Fibroblast of the conjunctiva (primary cell): Measurements from ENCODE around the gene UGT2B11.
"Not testable (repeated sequence)": the region's sequence is repeated elsewhere in the genome, so short reads cannot be mapped to it uniquely, and the experiment has no call there.

Source experiments
- DNase-seq: peaks from one replicate; pipeline ENCODE4 v3.0.0-alpha.2; 2010; ENCODE audit warnings: low read depth

UGT2B11 gene

DNA sequence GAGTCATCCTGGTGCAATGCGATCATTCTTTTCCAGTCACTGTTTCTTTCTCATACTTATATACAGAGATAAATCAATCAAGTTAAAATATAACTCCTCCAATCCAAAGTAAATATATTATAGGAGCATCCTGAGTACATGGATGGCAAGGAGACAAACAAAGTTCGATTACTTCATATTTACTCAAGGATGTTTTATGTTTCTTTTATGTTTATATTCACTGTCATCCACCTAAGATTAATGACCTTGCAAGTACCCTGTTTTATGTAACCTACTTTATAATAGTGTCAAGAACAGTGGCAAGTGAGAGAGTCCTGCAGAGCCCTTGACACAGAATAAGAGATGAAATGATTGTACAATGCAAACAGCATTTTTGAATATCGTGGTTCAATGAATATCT is at the start of gene UGT2B11:
Gene UGT2B11 (minus strand): TSS at position 33 of the 400 bp plus-strand sequence. CDS start 26 bp downstream, at position 7.
- no peak for DNase-seq

DNA sequence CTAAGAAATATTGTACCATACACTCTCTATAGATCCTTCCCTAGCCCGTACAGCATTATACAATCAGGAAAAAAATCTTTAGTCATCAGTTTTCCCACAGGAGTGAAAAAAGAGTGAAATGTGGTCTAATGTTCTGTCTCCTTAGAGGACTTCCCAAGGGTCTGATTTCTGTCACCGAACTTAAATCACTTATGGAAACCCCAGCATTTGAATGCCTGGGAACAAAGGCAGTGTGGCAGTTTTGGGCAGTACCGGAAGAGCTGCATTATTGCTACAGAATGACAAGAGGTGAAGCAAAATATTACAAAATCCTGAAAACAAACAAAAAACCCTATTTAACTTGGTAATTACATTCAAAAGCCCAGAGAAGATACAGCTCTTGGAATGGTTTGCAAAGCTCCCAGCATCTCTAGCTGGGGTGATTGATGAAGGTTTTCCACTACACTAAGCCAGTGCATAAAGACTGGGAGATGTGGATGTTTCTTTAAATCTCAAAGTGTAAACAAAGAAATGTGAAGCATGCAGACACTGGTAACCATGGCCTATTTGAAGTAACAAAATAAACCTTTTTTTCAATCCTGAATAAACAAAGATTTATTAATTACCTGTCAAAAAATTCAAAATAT is 38.7 kb upstream of the UGT2B11 start:
- DNase-seq: not testable (repeated sequence)

DNA sequence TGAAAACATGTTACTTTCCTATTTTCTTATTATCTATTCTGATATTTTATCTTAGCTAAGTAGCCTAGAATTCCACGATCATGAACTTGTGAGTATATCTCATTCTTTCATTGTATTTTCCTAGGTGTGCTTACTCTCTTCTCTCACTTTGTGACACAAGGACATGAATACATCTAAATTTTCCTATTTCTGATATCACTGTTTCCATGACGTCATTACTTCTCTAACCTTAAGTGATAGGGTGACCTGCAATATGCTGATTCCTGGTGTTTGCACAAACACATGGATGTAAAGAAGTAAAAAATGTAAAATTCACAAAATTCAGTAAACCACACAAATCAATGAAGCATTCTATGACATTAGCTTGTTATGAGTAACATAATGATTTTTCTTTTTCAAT is 36.3 kb upstream of the UGT2B11 start:
- DNase-seq: not testable (repeated sequence)

DNA sequence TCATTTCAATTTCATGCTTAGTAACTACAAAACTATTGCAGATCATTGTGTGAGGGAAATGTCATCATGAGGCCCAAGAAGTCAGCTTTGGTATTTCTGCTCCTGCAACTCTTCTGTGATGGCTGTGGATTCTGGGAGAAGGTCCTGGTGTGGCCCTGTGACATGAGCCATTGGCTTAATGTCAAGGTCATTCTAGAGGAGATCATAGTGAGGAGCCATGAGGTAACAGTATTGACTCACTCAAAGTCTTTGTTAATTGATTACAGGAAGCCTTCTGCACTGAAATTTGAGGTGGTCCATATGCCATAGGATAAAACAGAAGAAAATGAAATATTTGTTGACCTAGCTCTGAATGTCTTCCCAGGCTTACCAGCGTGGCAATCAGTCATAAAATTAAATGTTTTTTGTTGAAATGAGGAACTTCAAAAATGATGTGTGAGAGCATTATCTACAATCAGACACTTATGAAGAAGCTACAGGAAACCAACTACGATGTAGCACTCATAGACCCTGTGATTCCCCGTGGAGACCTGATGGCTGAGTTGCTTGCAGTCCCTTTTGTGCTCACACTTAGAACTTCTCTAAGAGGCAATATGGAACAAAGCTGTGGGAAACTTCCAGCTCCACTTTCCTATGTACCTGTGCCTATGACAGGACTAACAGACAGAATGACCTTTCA is 28.2 kb upstream of the UGT2B11 start:
- not testable (repeated sequence) for DNase-seq

DNA sequence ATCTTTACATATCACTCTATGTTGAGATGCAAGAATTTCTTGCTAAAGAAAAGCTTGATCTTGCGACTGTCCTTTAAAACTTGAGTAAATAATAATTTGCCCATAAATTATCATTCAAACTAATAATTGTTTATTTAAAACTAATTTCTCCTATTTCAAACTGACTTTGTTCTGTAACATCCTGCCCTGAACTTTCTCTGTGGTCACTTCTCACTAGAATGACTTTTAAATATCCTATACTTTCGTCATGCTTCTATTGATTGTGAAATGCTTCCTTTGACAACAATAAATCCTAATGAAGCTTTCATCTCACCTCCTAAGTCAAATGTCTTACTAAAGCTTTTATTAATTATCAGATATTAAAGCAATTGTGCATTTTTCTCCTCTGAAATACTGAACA is 27.2 kb upstream of the UGT2B11 start:
- DNase-seq: not testable (repeated sequence)

DNA sequence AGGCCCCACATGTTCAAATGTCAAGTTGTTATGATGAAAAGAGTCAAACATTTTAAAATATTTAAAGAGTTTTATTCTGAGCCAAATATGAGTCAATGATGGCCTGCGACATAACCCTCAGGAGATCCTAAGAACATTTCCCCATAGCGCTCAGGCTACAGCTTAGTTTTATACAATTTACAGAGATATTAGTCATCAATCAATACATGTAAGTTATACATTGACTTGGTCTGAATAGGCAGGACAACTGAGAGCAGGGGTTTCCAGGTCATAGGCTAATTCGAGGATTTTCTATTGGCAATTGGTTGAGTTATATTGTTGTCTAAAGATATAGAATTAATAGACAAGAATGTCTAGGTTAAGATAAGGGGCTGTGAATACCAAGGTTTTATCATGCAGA is 26.2 kb upstream of the UGT2B11 start:
- not testable (repeated sequence) for DNase-seq

DNA sequence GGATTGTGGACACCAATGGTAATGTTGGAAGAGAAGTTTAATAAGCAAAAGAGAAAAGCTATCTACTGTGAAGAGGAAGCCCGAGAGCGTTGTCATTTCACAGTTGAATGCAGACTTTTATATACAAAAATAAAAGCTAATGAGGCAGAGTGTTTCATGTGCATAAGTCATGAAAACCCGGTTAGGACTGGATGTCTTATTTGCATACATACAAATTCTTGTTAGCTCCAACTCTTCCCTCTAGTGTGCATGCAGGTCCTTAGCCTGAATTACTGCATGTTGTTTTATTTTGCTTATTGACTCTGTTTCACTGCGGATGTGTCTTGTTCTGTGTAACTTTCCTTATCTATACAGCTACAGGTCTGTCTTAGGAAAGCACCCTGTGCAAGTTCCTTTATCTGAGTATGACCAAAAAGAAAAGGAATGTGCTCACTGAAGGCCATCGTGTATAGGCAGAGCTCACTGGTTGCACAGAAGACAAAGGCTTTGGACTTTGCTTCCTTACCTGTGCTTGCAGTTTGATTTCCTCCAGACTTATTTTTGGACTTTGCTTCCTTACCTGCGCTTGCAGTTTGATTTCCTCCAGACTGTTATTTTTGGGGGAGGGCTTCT is 25.1 kb upstream of the UGT2B11 start:
- no peak for DNase-seq

DNA sequence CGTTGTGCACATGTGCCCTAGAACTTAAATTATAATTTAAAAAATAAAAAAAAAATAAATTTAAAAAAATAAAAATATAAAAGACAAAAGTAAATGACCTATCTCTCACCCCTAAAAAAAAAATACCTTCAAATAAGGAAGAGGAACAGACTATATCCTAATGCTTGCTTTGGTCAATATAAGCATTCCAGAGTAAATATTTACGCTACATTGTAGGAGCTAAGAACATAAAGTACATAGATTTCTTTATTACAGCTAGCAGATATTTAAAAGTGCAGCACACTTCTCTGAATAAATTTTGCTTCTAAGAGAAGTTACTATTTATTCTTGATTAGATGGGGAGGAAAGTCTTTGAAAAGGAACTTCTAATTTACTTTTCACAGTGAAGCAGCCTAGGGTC is 24.5 kb upstream of the UGT2B11 start:
- no peak for DNase-seq

DNA sequence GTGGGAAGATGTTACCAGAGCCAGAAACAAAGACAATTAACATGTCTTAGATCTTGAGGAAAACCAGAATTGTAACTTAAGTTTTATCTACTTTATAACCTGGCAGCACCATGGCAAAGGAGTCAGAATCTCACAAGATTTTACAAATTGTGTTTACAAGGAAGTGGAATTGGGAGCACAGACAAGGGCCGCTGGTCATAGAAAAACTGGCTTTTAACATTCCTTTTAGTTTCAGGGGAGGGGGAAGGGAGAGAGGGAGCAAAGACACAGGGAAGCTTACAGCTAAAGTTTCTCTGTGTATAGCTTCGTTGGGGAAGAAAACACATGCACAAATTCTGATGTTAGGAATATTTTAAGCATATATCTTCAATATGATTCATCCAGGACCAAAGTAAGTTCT is 10.3 kb upstream of the UGT2B11 start:
- no peak for DNase-seq

DNA sequence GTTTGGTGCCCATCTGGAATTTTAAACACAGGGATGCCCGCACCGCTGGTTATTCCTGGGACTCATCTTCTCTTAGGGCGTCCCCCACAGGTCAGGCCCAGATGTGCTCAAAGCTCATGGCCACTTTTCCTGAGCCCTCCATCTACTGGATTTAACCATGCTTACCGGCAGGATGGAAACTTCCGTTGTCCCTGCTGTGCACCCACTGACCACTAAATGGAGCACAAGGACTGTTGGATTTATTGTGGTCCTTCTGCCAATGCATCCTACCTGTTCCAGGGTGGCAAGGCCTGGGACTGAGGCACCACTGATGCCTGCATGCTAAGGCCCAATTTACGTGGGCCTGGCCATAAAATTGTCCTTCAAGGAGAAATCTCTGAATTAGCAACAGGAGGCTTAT is 8.7 kb upstream of the UGT2B11 start:
- not testable (repeated sequence) for DNase-seq

DNA sequence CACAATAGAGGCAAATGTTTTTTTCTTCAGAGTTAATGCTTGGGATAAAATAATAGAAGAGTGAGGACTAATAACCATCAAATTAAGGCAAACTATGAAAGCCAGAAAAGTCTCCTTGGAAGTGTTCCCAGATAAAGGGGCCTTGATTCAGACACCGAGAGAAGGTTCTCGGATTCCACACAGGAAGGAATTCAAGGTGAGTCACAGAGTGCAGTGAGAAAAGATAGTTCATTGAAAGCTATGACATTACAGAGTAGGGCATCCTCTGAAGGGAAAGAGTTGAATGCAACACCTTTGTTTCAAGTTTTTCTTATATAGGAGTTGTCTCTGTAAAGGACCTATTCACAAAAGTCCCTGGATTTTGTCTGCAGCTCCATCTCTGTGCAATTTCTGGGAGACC is 3.9 kb upstream of the UGT2B11 start:
- not testable (repeated sequence) for DNase-seq

DNA sequence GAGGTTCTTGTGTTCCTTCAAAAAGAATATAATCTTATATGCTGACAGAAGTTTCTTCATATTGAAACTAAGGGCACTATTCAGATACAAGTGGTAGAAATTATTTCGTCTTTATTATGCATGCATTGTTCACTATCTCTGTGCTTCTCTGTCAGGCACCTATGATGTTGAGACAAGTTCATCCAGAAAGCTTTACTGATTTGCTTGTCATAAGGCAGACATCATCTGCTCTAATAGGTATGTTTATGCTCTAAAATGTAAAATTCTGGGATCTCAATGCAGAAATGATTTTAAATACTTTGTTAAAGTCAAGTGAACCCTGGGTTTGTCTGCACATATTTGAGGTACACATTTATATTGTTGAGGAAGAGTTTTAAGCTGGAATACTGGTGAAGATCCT is 3.6 kb downstream of the UGT2B11 start:
- DNase-seq: no peak

DNA sequence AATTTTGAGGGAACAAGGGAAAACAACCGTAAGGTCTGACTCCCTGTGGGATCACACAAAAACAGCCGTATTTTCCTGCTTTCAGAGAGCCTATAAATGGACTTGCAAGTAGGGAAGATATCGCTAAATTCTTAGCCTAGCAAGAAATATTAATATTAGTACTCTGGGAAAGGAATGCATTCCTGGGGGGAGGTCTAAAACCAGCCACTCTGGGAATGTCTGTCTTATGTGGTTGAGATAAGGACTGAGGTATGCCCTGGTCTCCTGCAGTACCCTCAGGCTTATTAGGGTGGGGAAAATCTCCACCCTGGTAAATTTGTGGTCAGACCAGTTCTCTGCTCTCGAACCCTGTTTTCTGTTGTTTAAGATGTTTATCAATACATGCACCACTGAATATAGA is 16.0 kb downstream of the UGT2B11 start:
- DNase-seq: not testable (repeated sequence)

DNA sequence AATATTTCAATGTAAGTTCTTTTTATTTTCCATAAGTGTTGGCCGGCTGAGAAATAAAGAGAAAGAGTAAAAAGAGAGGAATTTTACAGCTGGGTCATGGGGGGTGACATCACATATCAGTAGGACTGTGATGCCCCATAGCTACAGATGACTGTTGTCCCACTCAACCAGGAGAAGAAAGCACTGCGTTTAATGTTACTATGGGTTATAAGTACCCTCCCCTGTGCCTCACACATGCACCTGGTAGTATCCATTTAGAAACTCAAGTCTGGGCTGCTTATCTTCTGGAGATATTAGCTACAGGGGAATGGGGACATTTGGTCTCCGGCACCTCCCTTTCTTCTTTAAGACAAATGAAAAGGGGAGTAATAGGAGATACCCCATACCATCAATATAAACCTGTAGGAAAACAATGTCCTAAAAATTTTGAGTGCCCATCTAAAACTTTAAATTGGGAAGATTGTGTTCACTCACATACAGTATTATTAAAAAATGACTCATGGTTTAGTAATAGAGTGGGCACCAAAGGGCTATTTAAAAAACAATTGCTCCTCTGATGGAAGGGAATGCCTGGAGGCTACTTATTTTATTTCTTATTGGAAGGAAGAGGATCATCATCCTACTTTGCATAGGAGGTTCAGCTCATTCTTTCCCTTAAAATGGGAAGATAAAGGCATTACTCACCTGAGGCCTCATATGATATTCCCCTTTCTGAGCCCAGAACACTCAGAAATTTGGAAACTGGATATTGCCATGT is 18.2 kb downstream of the UGT2B11 start:
- no peak for DNase-seq

DNA sequence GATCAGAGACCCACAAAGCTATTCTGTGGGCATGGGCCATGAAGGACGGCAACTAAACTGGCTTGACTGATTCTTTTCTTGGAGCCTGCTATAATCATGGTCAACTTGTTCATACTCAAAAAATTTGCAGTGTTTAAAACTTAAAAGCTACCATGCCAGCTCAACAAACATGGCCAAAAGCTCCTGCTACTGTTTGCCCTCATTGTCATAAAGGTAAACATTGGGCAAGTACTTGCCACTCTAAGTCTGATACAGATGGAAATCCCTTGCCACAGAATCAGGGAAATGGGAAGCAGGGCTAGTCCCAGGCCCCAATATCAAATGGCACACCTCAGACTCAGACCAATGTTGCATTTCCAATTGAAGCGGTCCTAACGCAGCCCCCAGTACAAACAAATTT is 20.4 kb downstream of the UGT2B11 start:
- no peak for DNase-seq

DNA sequence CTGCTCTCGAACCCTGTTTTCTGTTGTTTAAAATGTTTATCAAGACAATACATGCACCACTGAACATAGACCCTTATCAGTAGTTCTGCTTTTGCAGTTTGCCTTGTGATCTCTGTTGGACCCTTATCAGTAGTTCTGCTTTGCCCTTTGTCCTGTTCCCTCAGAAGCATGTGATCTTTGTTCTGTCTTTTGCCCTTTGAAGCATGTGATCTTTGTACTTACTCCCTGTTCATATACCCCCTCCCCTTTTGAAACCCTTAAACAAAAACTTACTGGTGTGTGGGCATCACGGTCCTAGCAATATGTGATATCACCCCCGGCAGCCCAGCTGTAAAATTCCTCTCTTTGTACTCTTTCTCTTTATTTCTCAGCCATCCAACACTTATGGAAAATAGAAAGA is 22.6 kb downstream of the UGT2B11 start:
- DNase-seq: not testable (repeated sequence)

DNA sequence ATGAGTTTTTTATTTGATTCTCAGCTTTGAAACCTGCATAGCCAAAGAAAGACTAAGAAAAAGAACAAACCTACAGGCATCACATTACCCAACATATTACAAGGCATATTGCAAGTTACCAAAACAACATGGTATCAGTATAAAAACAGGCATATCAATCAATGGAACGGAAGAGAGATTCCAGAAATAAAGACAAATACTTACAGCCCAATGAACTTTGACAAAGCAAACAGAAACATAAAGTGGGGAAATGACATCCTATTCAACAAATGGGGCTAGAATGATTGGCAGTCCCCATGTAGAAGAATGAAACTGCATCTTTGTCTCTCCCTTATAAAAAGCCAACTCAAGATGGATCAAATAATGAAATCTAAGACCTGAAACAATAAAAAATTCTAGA is 23.9 kb downstream of the UGT2B11 start:
- not testable (repeated sequence) for DNase-seq

DNA sequence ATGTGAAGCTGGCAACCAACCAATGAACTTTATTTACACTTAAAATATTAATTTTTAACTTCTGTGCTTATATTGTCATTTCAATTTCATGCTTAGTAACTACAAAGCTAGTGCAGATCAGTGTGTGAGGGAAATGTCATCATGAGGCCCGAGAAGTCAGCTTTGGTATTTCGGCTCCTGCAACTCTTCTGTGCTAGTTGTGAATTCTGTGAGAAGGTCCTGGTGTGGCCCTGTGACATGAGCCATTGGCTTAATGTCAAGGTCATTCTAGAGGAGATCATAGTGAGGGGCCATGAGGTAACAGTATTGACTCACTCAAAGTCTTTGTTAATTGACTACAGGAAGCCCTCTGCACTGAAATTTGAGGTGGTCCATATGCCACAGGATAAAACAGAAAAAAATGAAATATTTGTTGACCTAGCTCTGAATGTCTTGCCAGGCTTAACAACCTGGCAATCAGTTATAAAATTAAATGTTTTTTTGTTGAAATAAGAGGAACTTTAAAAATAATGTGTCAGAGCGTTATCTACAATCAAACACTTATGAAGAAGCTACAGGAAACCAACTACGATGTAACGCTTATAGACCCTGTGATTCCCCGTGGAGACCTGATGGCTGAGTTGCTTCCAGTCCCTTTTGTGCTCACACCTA is 32.9 kb downstream of the UGT2B11 start:
- not testable (repeated sequence) for DNase-seq

DNA sequence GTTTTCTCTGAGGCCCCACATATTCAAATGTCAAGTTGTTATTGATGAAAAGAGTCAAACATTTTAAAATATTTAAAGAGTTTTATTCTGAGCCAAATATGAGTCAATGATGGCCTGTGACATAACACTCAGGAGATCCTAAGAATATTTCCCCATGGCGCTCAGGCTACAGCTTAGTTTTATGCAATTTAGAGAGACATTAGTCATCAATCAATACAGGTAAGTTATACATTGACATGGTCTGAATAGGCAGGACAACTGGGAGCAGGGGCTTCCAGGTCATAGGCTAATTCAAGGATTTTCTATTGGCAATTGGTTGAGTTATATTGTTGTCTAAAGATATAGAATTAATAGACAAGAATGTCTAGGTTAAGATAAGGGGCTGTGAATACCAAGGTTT is 34.7 kb downstream of the UGT2B11 start:
- not testable (repeated sequence) for DNase-seq

DNA sequence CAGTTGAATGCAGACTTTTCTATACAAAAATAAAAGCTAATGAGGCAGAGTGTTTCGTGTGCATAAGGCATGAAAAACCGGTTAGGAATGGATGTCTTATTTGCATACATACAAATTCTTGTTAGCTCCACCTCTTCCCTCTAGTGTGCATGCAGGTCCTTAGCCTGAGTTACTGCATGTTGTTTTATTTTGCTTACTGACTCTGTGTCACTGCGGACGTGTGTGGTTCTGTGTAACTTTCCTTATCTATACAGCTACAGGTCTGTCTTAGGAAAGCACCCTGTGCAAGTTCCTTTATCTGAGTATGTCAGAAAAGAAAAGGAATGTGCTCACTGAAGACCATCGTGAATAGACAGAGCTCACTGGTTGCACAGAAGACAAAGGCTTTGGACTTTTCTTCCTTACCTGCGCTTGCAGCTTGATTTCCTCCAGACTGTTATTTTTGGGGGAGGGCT is 35.8 kb downstream of the UGT2B11 start:
- not testable (repeated sequence) for DNase-seq

DNA sequence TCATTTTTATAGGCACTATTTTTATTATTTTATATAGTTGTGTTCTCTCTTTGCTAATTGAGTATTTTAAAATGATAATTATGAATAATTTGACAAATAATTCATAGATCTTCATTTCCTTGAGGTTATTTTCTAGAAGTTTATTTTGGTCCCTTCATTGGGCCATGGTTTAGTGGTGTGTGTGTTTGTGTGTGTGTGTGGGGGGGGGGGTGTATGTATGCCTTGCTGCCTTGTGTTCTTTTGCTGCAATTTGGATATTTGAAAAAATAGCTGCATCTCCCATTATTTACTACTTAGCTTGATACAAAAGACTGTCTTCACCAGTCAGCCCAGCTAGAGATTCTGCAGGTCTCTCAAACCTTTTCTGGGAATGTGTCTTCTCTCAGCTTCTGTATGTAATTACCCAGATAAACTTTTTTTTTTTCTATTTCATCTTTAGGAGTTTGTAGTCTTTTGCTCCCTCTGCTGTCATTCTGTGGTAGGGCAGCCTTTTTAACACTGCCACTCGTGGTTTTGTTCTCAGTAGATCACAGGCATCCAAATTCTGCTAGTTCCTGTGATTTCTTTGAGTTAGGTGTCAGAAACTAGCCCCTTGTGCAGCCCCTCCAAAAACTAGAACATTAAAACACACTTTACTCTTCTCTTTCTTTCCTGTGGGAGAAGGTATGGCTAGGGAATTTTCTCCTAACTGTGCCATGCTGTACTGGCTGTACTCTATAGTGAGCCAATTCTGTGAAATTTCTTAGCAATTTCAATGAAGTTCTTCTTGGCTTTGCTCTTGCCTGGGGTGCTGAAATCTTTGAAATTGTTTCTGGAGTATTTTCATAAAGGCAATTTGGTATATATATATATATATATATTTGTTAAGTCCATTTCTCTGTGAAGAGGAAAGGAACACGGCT is 44.1 kb downstream of the UGT2B11 start:
- DNase-seq: peak; percentile 13
